Fibroblast of the conjunctiva (primary cell): Measurements from ENCODE around the gene FSHB.
"Not testable (repeated sequence)": the region's sequence is repeated elsewhere in the genome, so short reads cannot be mapped to it uniquely, and the experiment has no call there.

ENCODE experiments used
- DNase-seq: peaks from one replicate; pipeline ENCODE4 v3.0.0-alpha.2; 2010; ENCODE audit warnings: low read depth

The FSHB gene

GRCh38 chr11:30268638-30269037 lies 37.8 kb downstream of the FSHB start:
- DNase-seq = not testable (repeated sequence)

DNA sequence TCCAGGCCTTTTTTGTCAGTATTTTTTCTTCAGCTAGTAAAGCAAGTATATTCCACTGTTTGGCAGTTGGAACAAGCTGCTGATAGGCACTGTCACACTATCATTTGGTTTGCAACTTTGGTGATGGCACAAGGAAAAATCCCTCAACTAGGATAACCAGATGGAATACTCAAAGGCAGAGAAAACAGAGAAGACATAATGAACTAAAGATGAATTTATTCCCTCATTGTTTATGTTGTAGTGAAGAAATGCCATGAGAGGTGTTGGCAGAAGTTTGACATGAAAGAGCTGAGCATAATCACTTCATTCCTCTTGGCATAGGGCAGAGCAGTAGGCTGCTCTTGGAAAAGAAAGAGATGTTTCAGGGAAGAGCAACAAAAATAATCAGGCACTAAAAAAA lies 39.9 kb downstream of the FSHB start:
- DNase-seq = no peak

- no peak for DNase-seq
These were observed 46.4 kb downstream of the FSHB start for GRCh38 chr11:30277176-30277575.

DNA sequence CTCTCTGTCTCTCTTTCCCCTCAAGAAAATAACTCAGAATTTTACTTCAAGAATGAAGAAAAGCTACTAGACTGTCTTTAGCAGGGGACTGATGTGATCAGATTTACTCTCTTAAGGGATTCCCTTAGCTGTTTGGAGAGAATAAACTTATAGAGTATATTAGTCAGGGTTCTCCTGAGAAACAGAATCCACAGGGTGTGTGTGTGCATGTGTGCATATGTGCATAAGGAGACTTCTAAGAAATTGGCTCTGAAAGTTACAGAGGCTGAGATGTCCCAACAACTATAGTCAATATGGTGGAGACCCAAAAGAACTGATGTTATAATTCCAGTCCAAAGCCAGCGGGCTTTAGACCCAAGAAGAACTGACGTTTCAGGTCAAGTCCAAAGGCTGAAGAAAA lies 49.0 kb downstream of the FSHB start:
- no peak for DNase-seq

DNA sequence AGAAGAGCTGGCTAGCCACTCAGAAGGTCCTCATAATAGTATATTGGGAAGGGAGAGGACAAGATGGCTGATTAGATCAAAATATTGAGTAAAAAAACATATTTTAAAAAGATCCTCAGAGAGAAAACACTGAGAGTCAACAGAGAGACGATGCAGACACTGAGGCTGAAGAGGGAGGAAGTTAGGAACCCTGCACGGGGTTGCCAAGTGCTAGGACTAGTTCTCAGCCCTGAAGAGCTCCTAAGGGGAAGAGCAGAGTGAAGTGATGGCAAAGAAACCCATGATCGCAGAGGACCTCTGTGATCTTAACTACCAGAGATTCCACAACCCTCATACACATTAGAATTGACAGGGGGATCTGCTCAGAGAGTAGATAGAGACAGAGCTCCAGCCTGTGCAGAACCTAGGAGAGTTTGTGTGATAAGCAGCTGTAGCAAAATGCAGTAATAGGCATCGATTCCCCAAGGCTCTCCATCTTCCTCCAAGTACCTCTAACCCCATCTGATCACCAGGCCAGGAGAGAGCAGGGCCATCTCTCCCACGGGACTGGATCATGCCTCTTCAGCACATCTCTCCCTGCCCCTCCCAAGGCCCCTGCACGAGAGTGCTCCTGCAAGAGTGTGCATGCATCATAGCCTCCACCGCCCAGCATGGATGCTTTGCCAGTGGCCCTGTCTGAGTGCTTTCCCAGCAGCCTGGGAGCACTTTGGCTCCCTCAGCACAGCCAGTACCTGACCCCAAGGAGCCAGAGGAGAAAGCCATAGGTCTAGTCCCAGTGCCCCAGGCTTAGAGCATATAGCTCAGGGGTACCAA lies 50.9 kb downstream of the FSHB start:
- no peak for DNase-seq

DNA sequence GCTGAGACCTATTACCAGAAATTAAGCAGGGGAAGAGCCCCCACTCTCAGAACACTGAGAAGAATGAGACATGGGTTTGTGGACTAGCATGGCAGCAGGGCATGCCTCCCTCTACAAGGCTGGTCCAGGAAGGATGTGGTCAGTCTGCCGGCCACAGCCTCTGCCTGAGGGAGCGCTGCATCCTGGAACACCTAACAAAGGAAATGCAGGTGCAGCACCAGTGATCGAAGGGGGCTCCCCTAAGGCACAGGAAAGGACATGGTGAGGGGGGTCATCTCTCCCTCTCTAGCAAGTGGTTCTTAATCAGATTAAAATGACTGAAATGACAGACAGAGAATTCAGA lies 51.4 kb downstream of the FSHB start:
- DNase-seq = no peak
